Neural crest cell (in vitro differentiated cells): ENCODE measurements around the gene SKIC2. TPM values are rescaled to one million over a fixed set of nuclear protein-coding genes. Genes with fewer than 3 reads are reported as not detected.

ENCODE experiments used
- microRNA-seq: library from miRNA; unstranded; fragments of <30 nt; microRNA quantifications from one replicate; pipeline ENCODE4, GENCODE V29; 2020
- total RNA-seq: library from RNA; stranded (reverse); gene quantifications from 2 replicates; pipeline ENCODE4 v1.2.1, GENCODE V29; 2021

SKIC2 gene
- total RNA-seq, 1 donor from 2014 or later: 88.7 TPM

Small RNA genes lying within 50 kb of the gene (microRNA-seq; reads per million reads assigned to microRNA genes)
- 3.0 reads per million for gene MIR1236

Other genes starting within 250 kb of the SKIC2 start
- not detected in 2 replicates for gene LY6G6D, start 243.8 kb upstream of the SKIC2 start, total RNA-seq
- gene LY6G6C, start 237.4 kb upstream of the SKIC2 start, total RNA-seq: 1.2 TPM in 2 replicates
- gene MPIG6B, start 235.8 kb upstream of the SKIC2 start, total RNA-seq: not detected in 2 replicates
- 186 and 194 TPM in 2 replicates for gene DDAH2, start 229.9 kb upstream of the SKIC2 start, total RNA-seq
- gene CLIC1, start 222.6 kb upstream of the SKIC2 start, total RNA-seq: 305 and 313 TPM in 2 replicates
- gene MSH5, start 219.2 kb upstream of the SKIC2 start, total RNA-seq: 79.5 and 86.2 TPM in 2 replicates
- 21.3 and 25.1 TPM in 2 replicates for gene SAPCD1, start 196.5 kb upstream of the SKIC2 start, total RNA-seq
- gene VWA7, start 181.8 kb upstream of the SKIC2 start, total RNA-seq: 2.0 and 2.7 TPM in 2 replicates
- gene VARS1, start 163.4 kb upstream of the SKIC2 start, total RNA-seq: 162 and 163 TPM in 2 replicates
- 122 and 135 TPM in 2 replicates for gene LSM2, start 152.2 kb upstream of the SKIC2 start, total RNA-seq
- 1.5 and 1.8 TPM in 2 replicates for gene HSPA1L, start 143.9 kb upstream of the SKIC2 start, total RNA-seq
- 70.3 and 72.3 TPM in 2 replicates for gene HSPA1A, start 143.6 kb upstream of the SKIC2 start, total RNA-seq
- gene HSPA1B, start 131.4 kb upstream of the SKIC2 start, total RNA-seq: 78.5 and 82.5 TPM in 2 replicates
- 46.3 and 49.9 TPM in 2 replicates for gene NEU1, start 96.4 kb upstream of the SKIC2 start, total RNA-seq
- 0.32 and 0.84 TPM in 2 replicates for gene SLC44A4, start 80.2 kb upstream of the SKIC2 start, total RNA-seq
- 202 and 205 TPM in 2 replicates for gene EHMT2, start 61.5 kb upstream of the SKIC2 start, total RNA-seq
- gene ZBTB12, start 57.1 kb upstream of the SKIC2 start, total RNA-seq: 60.8 and 61.1 TPM in 2 replicates
- gene C2, start 31.5 kb upstream of the SKIC2 start, total RNA-seq: 0.35 and 1.2 TPM in 2 replicates
- not detected in 2 replicates for gene CFB, start 13.1 kb upstream of the SKIC2 start, total RNA-seq
- gene NELFE, start 204 bp upstream of the SKIC2 start, total RNA-seq: 86.1 and 88.4 TPM in 2 replicates
- 23.8 and 26.6 TPM in 2 replicates for gene DXO, start 13.0 kb downstream of the SKIC2 start, total RNA-seq
- 5.6 and 10.1 TPM in 2 replicates for gene C4A, start 22.9 kb downstream of the SKIC2 start, total RNA-seq
- 5.3 and 6.7 TPM in 2 replicates for gene C4B, start 55.6 kb downstream of the SKIC2 start, total RNA-seq
- gene CYP21A2, start 79.2 kb downstream of the SKIC2 start, total RNA-seq: 0.23 TPM in 2 replicates
- 4.6 and 6.6 TPM in 2 replicates for gene TNXB, start 150.2 kb downstream of the SKIC2 start, total RNA-seq
- gene ATF6B, start 169.1 kb downstream of the SKIC2 start, total RNA-seq: 83.6 and 87.1 TPM in 2 replicates
- gene FKBPL, start 171.1 kb downstream of the SKIC2 start, total RNA-seq: 12.4 and 13.0 TPM in 2 replicates
- 3.1 and 4.1 TPM in 2 replicates for gene PRRT1, start 192.8 kb downstream of the SKIC2 start, total RNA-seq
- 60.9 and 62.3 TPM in 2 replicates for gene PPT2, start 195.0 kb downstream of the SKIC2 start, total RNA-seq
- gene EGFL8, start 205.4 kb downstream of the SKIC2 start, total RNA-seq: 39.3 and 44.0 TPM in 2 replicates
- gene AGPAT1, start 216.9 kb downstream of the SKIC2 start, total RNA-seq: 88.9 and 92.9 TPM in 2 replicates
- gene RNF5, start 219.2 kb downstream of the SKIC2 start, total RNA-seq: 60.2 and 60.7 TPM in 2 replicates
- gene AGER, start 225.1 kb downstream of the SKIC2 start, total RNA-seq: 25.7 and 26.0 TPM in 2 replicates
- 205 and 206 TPM in 2 replicates for gene PBX2, start 231.0 kb downstream of the SKIC2 start, total RNA-seq
- 7.3 and 8.0 TPM in 2 replicates for gene GPSM3, start 233.5 kb downstream of the SKIC2 start, total RNA-seq